Mucosa of rectum (tissue), 2 donors: ENCODE results near the gene TRAPPC2L.

ENCODE experiments used
- H3K27ac ChIP-seq, 2 donors: one replicate each; pipeline ENCODE4 v1.7.0; 2013; ENCODE audit warnings: inconsistent platforms in 2 of 2, low read depth in 2 of 2, low read length in 2 of 2
- H3K27me3 ChIP-seq, 2 donors: one replicate each; pipeline ENCODE4 v1.7.0; 2013; ENCODE audit warnings: low read length in 2 of 2; ENCODE audit not compliant: control insufficient read depth in 2 of 2, insufficient read depth in 2 of 2
- H3K36me3 ChIP-seq, 2 donors: one replicate each; pipeline ENCODE4 v1.7.0; 2013; ENCODE audit warnings: low read length in 2 of 2; ENCODE audit not compliant: control insufficient read depth in 2 of 2, insufficient read depth in 2 of 2
- H3K4me1 ChIP-seq, 2 donors: one replicate each; pipeline ENCODE4 v1.7.0; 2013; ENCODE audit warnings: low read length in 2 of 2, mild to moderate bottlenecking in 1 of 2; ENCODE audit not compliant: control insufficient read depth in 2 of 2, insufficient read depth in 2 of 2
- H3K4me3 ChIP-seq, 2 donors: one replicate each; pipeline ENCODE4 v1.7.0; 2013; ENCODE audit warnings: low read length in 2 of 2
- H3K9ac ChIP-seq, 2 donors: one replicate each; pipeline ENCODE4 v1.7.0; 2013; ENCODE audit warnings: low read length in 2 of 2, low read depth in 1 of 2, mild to moderate bottlenecking in 1 of 2
- H3K9me3 ChIP-seq, 2 donors: one replicate each; pipeline ENCODE4 v1.7.0; 2013; ENCODE audit warnings: low read length in 2 of 2; ENCODE audit not compliant: control insufficient read depth in 2 of 2
- donor health status: healthy.
- donor health status: Normal muscosa, but diverticular disease.

Gene TRAPPC2L

DNA sequence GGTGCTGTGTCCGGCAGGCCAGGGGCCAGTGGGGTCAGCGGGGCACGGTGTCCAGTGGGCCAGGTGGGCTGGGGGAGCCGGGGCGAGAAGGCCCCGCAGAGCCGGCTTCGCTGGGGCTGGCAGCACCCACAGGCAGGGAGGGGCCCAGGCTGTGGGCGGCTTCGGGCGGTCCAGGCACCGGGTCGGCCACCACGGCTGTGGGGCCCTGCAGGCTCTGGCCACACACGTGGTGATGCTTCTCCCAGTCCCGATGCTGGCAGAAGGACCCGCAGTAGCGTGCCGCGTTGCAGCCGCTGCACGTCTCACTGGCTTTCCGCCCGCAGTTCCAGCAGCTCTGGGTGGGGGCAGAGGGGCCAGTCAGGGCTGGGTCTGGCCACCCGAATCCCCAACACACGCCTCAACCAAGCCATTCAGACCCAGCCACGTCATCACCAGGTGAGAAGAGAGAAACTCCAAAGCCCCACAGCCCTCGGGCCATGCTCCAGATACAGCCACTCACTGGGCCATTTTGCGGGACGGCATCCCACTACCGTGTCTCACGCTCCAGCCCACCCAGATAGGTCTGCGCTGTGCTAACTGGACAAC lies 20.1 kb downstream of the TRAPPC2L start:
- peaks cover 6 to 13% of the 10 kb centered on the region in 2 donors for H3K4me1 ChIP-seq
- no peak overlapping the region for H3K27ac ChIP-seq
- H3K9ac ChIP-seq = no peak overlapping the region
- H3K27me3 ChIP-seq = peaks cover 0 to 7% of the 10 kb centered on the region in 2 donors
- no peak overlapping the region for H3K4me3 ChIP-seq
- H3K36me3 ChIP-seq = peaks cover 3 to 4% of the 10 kb centered on the region in 2 donors
- no peaks in the 10 kb centered on the region for H3K9me3 ChIP-seq

DNA sequence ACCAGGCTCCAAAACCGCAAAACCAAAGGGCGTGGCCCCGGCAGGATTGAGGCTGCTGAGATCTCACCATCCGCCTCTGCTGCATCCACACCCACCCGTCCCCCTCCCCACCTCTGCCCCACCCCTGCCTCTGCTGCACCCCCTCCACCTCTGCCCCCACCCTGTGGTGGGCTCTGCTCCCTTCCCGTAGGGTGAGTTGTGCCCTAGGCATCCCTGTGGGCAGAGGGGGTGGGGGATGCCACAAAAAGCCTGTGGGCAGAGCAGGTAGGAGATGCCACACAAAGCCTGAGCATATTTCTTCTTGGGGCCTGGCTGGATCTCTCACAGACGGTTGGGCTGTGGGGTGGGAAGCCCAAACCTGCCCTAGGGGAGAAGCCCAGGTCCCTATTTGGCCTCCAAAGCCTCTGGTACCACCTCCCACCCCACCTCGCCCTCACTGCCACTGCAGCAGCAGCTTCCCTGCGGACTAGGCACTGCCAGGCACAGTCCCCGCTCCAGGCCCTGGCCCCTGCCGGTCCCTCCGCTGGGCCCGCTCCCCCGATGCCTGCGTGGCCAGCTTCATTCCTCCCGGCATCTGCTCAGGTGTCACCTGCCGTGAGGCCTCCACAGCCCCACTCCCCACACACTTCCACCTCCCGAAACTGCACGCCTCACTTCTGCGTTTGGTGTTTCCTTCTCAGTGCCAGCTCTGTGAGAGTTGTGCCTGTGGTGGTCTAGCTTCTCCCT lies 20.8 kb downstream of the TRAPPC2L start:
- Histone ChIP-seq H3K27me3 (peaks cover 0 to 7% of the 10 kb centered on the region in 2 donors), H3K4me1 (peaks cover 6 to 17% of the 10 kb centered on the region in 2 donors), H3K4me3 (no peak overlapping the region), H3K9me3 (no peaks in the 10 kb centered on the region), H3K27ac (no peak overlapping the region), H3K36me3 (peaks cover 3 to 4% of the 10 kb centered on the region in 2 donors), H3K9ac (no peak overlapping the region)

DNA sequence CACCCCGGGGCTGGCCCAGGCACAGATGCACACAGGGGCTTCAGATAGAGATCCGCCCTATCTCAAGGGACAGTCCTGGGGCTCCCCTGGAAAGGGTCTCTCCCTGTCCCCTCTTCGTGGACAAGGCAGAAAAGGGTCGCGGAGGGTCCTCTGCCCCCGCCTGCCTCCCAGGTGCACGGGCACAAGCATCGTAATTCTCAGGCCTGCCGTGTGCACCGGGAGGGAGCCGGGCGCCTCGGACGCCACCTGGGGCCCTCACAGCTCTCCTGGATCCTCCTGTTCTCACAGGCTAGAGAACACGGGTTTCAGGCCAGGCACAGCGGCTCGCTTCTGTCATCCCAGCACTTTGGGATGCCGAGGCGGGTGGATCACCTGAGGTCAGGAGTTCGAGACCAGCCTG lies 21.4 kb downstream of the TRAPPC2L start:
- Histone ChIP-seq H3K4me3 (no peak overlapping the region), H3K27ac (no peak overlapping the region), H3K27me3 (peaks cover 0 to 7% of the 10 kb centered on the region in 2 donors), H3K9me3 (no peaks in the 10 kb centered on the region), H3K36me3 (peaks cover 3 to 4% of the 10 kb centered on the region in 2 donors), H3K4me1 (peaks cover 6 to 17% of the 10 kb centered on the region in 2 donors), H3K9ac (no peak overlapping the region)

GRCh38 chr16:88878967-88879787 lies 22.2 kb downstream of the TRAPPC2L start:
- no peak overlapping the region for H3K4me3 ChIP-seq
- peaks cover 0 to 7% of the 10 kb centered on the region in 2 donors for H3K27me3 ChIP-seq
- no peaks in the 10 kb centered on the region for H3K9me3 ChIP-seq
- H3K4me1 ChIP-seq = peaks cover 6 to 17% of the 10 kb centered on the region in 2 donors
- peaks cover 3 to 4% of the 10 kb centered on the region in 2 donors for H3K36me3 ChIP-seq
- H3K27ac ChIP-seq = no peak overlapping the region
- H3K9ac ChIP-seq = no peak overlapping the region

- Histone ChIP-seq H3K4me3 (no peak overlapping the region), H3K9me3 (no peaks in the 10 kb centered on the region), H3K4me1 (peaks cover 6 to 17% of the 10 kb centered on the region in 2 donors), H3K27ac (no peak overlapping the region), H3K36me3 (peaks cover 3 to 4% of the 10 kb centered on the region in 2 donors), H3K9ac (no peak overlapping the region), H3K27me3 (peaks cover 0 to 7% of the 10 kb centered on the region in 2 donors)
These were observed 22.8 kb downstream of the TRAPPC2L start for GRCh38 chr16:88879788-88880055.

- H3K9me3 ChIP-seq = no peaks in the 10 kb centered on the region
- peaks cover 0 to 7% of the 10 kb centered on the region in 2 donors for H3K27me3 ChIP-seq
- H3K4me3 ChIP-seq = no peak overlapping the region
- peaks cover 6 to 17% of the 10 kb centered on the region in 2 donors for H3K4me1 ChIP-seq
- H3K9ac ChIP-seq = no peak overlapping the region
- peaks cover 3 to 4% of the 10 kb centered on the region in 2 donors for H3K36me3 ChIP-seq
- no peak overlapping the region for H3K27ac ChIP-seq
These were observed 23.5 kb downstream of the TRAPPC2L start for GRCh38 chr16:88880226-88881006.

GRCh38 chr16:88881007-88881615 lies 24.2 kb downstream of the TRAPPC2L start:
- peaks cover 3 to 4% of the 10 kb centered on the region in 2 donors for H3K36me3 ChIP-seq

DNA sequence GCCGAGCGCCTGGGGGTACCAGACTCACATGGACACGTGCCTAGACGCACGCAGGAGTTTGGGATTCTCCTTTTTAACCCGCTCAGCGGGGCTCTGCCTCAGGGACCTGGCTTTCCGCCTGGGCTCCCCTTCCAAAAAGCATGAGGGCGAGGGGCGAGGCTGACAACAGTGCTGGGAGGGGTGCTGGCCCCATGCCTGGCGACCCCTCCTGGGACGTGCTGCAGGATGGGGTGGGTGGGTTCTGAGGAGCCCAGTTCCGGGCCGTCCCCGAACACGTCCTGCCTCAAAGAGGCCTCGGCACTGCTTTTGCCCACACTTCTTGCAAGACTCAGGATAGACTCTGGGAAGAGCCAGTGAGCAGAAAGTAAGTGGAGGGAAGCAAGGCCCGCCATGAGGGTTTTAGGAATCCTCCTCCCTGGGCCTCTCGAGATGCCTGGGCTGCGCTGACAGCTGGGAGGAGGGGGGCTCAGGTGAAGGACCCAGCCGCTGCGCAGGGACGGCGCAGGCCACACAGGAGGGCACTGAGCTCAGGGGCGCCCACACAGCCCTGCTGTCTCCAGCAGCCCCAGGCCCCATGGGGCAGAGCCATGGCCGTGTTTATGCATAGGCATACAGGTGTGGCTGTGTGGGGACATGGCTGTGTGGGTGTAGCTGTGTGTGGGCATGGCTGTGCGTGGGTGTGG lies 24.9 kb downstream of the TRAPPC2L start:
- H3K36me3 ChIP-seq = peaks cover 3 to 4% of the 10 kb centered on the region in 2 donors
- no peak overlapping the region for H3K9ac ChIP-seq
- H3K27ac ChIP-seq = no peak overlapping the region
- H3K9me3 ChIP-seq = no peaks in the 10 kb centered on the region
- peaks cover 6 to 17% of the 10 kb centered on the region in 2 donors for H3K4me1 ChIP-seq
- H3K27me3 ChIP-seq = peaks cover 0 to 7% of the 10 kb centered on the region in 2 donors
- H3K4me3 ChIP-seq = no peak overlapping the region

More at GRCh38 chr16:88881007-88881615, 24.2 kb downstream of the TRAPPC2L start:
- H3K27ac ChIP-seq = no peak overlapping the region
- peaks cover 0 to 7% of the 10 kb centered on the region in 2 donors for H3K27me3 ChIP-seq
- H3K4me3 ChIP-seq = no peak overlapping the region
- peaks cover 6 to 17% of the 10 kb centered on the region in 2 donors for H3K4me1 ChIP-seq
- no peaks in the 10 kb centered on the region for H3K9me3 ChIP-seq
- no peak overlapping the region for H3K9ac ChIP-seq
